Measurements from ENCODE around the gene TNPO3. TPM values are rescaled to one million over a fixed set of nuclear protein-coding genes. Genes with fewer than 3 reads are reported as not detected.
A peak's percentile ranks its signal among the peaks of the same experiment; 100 is the strongest.

Gene TNPO3
- total and polyA plus RNA-seq, 10 of the 15 experiments (the other 5 are each of a cell fraction or from before 2014, with no cell fraction given), result 17.6 to 91.8 (median 65.9) TPM

DNA sequence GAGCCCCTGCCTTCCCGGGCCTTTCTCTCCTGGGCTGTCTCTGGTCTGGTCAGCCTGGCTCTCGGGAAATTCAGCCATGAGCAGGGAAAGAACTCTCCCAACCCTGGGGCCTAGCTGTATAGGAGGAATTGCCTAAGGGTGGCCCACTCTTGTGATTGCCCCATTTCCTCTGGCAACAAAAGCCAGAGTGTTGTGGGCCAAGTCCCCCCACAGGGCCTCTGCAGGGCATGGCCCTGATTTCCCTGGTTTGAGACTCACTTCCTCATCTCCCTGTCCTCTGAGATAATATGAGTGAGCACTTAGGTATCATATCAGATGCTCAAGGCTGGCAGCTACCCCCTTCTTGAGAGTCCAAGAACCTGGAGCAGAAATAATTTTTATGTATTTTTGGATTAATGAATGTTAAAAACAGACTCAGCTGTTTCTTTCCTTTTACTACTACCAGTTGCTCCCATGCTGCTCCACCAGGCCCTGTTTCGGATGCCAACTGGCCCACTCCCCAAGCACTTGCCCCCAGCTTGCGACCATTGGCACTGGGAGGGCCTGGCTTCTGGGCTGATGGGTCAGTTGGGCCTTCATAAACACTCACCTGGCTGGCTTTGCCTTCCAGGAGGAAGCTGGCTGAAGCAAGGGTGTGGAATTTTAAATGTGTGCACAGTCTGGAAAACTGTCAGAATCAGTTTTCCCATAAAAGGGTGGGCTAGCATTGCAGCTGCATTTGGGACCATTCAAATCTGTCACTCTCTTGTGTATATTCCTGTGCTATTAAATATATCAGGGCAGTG, 105.7 kb downstream of the TNPO3 start:
- TF ChIP-seq, protein P1, sequence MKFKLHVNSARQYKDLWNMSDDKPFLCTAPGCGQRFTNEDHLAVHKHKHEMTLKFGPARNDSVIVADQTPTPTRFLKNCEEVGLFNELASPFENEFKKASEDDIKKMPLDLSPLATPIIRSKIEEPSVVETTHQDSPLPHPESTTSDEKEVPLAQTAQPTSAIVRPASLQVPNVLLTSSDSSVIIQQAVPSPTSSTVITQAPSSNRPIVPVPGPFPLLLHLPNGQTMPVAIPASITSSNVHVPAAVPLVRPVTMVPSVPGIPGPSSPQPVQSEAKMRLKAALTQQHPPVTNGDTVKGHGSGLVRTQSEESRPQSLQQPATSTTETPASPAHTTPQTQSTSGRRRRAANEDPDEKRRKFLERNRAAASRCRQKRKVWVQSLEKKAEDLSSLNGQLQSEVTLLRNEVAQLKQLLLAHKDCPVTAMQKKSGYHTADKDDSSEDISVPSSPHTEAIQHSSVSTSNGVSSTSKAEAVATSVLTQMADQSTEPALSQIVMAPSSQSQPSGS (IDR thresholded peaks at IDR 0.05; ENCODE audit: low read length), result 0 out of 2 replicates have a peak, but pooled peaks have one; percentile 7
- no peak for TF ChIP-seq JUND (IDR thresholded peaks at IDR 0.05; ENCODE audit: low read depth, low read length)
- TF ChIP-seq CREM (IDR thresholded peaks at IDR 0.05; ENCODE audit: low read depth), result no peak
- TF ChIP-seq SPI1 (IDR thresholded peaks at IDR 0.05; ENCODE audit: borderline replicate concordance, insufficient read depth, low read depth, low read length), result peak; percentile 33; the same call in 1 of the 2 replicates
- TF ChIP-seq MTA2 (IDR thresholded peaks at IDR 0.05; ENCODE audit: low read depth), result no peak
- TF ChIP-seq, protein P2, sequence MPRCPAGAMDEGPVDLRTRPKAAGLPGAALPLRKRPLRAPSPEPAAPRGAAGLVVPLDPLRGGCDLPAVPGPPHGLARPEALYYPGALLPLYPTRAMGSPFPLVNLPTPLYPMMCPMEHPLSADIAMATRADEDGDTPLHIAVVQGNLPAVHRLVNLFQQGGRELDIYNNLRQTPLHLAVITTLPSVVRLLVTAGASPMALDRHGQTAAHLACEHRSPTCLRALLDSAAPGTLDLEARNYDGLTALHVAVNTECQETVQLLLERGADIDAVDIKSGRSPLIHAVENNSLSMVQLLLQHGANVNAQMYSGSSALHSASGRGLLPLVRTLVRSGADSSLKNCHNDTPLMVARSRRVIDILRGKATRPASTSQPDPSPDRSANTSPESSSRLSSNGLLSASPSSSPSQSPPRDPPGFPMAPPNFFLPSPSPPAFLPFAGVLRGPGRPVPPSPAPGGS (IDR thresholded peaks at IDR 0.05; ENCODE audit: borderline replicate concordance, insufficient read depth, low read depth, low read length, poor library complexity, severe bottlenecking), result peak; percentile 8
- no peak for TF ChIP-seq WRNIP1 (IDR thresholded peaks at IDR 0.05; ENCODE audit: borderline replicate concordance, low read depth, low read length)
- TF ChIP-seq POLR2AphosphoS2 (IDR thresholded peaks at IDR 0.05; ENCODE audit: low read depth, low read length), result 0 out of 2 replicates have a peak, but pooled peaks have one; percentile 16
- TF ChIP-seq POLR2AphosphoS5 (IDR thresholded peaks at IDR 0.05; ENCODE audit: low read length), result peak; percentile 22; the same call in 1 of the 2 replicates
- H3K27ac ChIP-seq (ENCODE audit: control insufficient read depth, insufficient read depth), result no peak overlapping the region
- 94% methylated on average over 4 of the region's 4 CpGs for WGBS (ENCODE audit: insufficient coverage, insufficient replicate concordance, low lambda C conversion rate, missing lambda C conversion rate)
- intact Hi-C loops (cut with micrococcal nuclease; ENCODE audit: unreplicated experiment), result no loop called here
- RAD21 ChIA-PET (ENCODE audit: unreplicated experiment), result interaction anchor here (0.9 to 2.6 kb wide), 2 partner anchors 9 to 25 kb away, joined by 4 to 9 read pairs; no protein-coding TSS in a partner anchor
- H2AFZ ChIP-seq (ENCODE audit: control insufficient read depth, low read depth, low read length), result no peak overlapping the region
- H3K79me2 ChIP-seq (ENCODE audit: control insufficient read depth, insufficient read depth, low read length), result peaks cover 7% of the 10 kb centered on the region
- no peaks in the 10 kb centered on the region for H3K9me3 ChIP-seq (replicated peaks; ENCODE audit: control insufficient read depth, insufficient read depth, low read length)
- POLR2A ChIA-PET, result interaction anchor here (0.6 to 1.8 kb wide), 4 partner anchors 9 to 173 kb away, joined by 3 to 6 read pairs (median 3); no protein-coding TSS in a partner anchor
- in situ Hi-C loops (cut with MboI), result no loop called here
- no peaks in the 10 kb centered on the region for H3K27me3 ChIP-seq (replicated peaks in 1 of 2; ENCODE audit: control insufficient read depth in 2 of 2, insufficient read depth in 2 of 2, low read length in 1 of 2)
- peaks cover 46 to 58% of the 10 kb centered on the region in 2 experiments for H3K36me3 ChIP-seq (ENCODE audit: control insufficient read depth in 2 of 2, insufficient read depth in 2 of 2, low read length in 1 of 2)
- DNase-seq (ENCODE audit: low read depth, low spot score), result no peak
- H3K4me2 ChIP-seq (ENCODE audit: control insufficient read depth, insufficient read depth), result no peak overlapping the region
- CTCF ChIA-PET, result interaction anchor here (1.3 to 2.1 kb wide), 3 partner anchors 9 to 45 kb away, joined by 3 to 5 read pairs (median 3); no protein-coding TSS in a partner anchor
- peaks cover 4% of the 10 kb centered on the region; the same call in 1 of the 2 replicates for H3K4me1 ChIP-seq (ENCODE audit: control insufficient read depth, insufficient read depth, low read length)
- TSS peak; percentile 38 for BruUV-seq (replicated peaks)
- no peak overlapping the region for H3K4me3 ChIP-seq
- H3K9ac ChIP-seq (ENCODE audit: control insufficient read depth, insufficient read depth, low read length), result no peak overlapping the region
- no peak for FAIRE-seq
- SMC1A ChIA-PET (ENCODE audit: uncharacterized antibody, unreplicated experiment), result interaction anchor here (1.3 kb wide), 1 partner anchor 8 kb away, joined by 4 read pairs; no protein-coding TSS in a partner anchor
- peak; percentile 23 for ATAC-seq
- H4K20me1 ChIP-seq (ENCODE audit: control insufficient read depth, insufficient read depth), result no peaks in the 10 kb centered on the region
